GM18502 (cell line): ENCODE results near the gene GJB3.
"Not testable (repeated sequence)": the region's sequence is repeated elsewhere in the genome, so short reads cannot be mapped to it uniquely, and the experiment has no call there.

ENCODE experiments used
- ATAC-seq: cut with Tn5 transposase; IDR thresholded peaks from one replicate; pipeline ENCODE4 v1.9.1; 2021; ENCODE audit warnings: mild to moderate bottlenecking; ENCODE audit not compliant: unreplicated experiment, poor library complexity

The GJB3 gene

GRCh38 chr1:34759503-34760357 lies 21.3 kb upstream of the GJB3 start, which contains the start of gene GJB4:
GJB4 (plus strand) TSS chr1:34759740; CDS start chr1:34761255, 1,515 bp downstream.
- no peak for ATAC-seq

DNA sequence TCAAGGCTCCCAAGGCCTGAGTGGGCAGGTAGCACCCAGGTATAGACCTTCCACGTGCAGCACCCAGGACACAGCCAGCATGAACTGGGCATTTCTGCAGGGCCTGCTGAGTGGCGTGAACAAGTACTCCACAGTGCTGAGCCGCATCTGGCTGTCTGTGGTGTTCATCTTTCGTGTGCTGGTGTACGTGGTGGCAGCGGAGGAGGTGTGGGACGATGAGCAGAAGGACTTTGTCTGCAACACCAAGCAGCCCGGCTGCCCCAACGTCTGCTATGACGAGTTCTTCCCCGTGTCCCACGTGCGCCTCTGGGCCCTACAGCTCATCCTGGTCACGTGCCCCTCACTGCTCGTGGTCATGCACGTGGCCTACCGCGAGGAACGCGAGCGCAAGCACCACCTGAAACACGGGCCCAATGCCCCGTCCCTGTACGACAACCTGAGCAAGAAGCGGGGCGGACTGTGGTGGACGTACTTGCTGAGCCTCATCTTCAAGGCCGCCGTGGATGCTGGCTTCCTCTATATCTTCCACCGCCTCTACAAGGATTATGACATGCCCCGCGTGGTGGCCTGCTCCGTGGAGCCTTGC lies 19.7 kb upstream of the GJB3 start:
- no peak for ATAC-seq

GRCh38 chr1:34761776-34762307 lies 19.2 kb upstream of the GJB3 start:
- ATAC-seq: no peak

- ATAC-seq: no peak
Observed at GRCh38 chr1:34762474-34763141, 18.4 kb upstream of the GJB3 start.

GRCh38 chr1:34763142-34763781 lies 17.8 kb upstream of the GJB3 start:
- no peak for ATAC-seq

- ATAC-seq: no peak
Observed at GRCh38 chr1:34768856-34769255, 12.2 kb upstream of the GJB3 start.

DNA sequence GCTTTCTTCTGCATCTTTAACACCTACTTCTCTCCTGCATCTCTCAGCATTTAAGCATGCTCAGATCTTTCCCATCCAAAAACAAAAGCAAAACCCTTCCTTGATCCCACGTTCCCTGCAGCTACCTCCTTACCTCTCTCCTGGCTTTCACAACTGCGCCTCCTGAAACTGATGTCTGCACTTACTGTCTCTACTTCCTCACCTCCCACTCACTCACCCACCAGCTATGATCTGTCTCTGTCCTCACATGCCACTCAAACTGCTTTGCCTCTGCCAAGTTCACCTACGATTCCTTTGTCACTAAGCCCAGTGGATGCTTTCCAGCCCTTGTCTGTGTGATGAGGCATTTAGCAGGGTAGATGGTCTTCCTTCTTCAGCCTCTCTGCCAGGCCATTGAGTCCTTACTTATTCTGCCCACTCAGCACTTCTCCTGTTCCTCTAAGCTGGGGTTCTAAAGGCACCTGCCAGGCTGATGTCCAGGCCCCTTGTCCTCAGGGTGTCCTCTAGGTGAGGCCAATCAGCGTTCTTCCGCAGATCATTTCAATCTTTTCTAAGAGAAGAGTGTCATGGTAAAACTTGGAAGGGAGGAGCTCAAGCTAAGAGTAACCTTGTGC lies 10.0 kb upstream of the GJB3 start:
- ATAC-seq: no peak

GRCh38 chr1:34771573-34772371 lies 9.2 kb upstream of the GJB3 start:
- no peak for ATAC-seq

GRCh38 chr1:34773114-34773513 lies 7.9 kb upstream of the GJB3 start:
- not testable (repeated sequence) for ATAC-seq

GRCh38 chr1:34774957-34775356 lies 6.1 kb upstream of the GJB3 start:
- no peak for ATAC-seq

DNA sequence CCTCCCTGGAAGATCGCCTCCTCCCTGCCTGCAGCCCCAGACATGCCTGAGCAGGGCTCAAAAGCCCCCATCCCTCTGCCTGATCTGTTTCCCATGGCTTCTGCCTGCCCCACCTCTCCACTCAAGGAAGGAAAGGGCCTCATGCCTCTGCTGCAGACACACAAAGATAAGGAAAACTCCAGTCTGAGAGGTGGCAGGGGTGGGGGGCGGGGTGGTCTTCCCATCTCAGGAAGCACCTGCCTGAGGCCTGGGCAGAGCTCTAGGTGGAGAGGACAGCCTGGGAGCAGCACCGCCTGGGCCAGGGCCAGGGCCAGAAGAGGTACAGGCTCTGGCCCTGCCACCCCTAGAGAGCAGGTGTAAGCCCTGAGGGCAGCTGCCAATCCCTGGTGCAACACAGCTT lies 4.1 kb upstream of the GJB3 start:
- no peak for ATAC-seq

DNA sequence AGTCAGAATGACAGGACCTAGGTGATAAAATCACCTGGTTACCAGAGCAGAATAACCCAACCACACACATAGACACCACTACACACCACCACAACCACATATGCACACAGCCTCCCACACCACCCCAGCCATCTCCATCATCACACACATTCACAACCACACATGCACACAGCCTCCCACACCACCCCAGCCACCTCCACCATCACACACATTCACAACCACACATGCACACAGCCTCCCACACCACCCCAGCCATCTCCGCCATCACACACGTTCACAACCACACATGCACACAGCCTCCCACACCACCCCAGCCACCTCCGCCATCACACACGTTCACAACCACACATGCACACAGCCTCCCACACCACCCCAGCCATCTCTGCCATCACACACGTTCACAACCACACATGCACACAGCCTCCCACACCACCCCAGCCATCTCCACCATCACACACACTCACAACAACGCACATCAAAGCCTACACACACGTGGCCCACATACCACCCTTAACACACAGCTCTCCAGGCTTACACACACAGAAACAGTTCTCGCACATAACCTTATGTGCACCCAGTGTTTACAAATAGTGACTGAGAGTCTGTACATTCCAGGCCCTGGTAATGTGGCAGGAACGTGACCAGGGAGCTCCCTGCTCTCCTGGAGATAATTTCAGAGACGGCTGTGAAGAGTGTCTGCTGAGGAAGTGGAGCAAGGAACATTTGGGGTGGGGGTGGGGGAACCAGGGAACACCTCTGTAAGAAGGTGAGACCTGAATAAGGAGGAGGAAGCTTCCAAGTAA lies 3.3 kb upstream of the GJB3 start:
- ATAC-seq: no peak

GRCh38 chr1:34778381-34778780 lies 2.6 kb upstream of the GJB3 start:
- no peak for ATAC-seq

DNA sequence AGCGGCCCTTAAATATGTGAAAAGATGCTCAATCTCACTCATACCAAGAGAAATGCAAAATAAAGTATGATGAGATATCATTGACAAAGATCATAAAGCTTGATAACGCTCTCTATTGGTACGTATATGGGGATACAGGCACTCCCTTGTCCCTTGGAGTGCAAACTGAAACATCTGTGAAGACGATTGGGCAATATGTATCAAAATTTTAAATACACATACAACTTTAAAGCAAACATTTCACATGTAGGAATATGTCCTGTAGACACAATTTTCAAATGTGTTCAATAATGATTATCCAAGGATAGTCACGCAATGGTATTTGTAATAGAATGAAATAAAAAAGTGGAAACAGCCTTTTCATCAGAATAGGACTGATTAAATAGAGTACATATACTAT lies 2.0 kb upstream of the GJB3 start:
- ATAC-seq: no peak

GRCh38 chr1:34779526-34779925 lies 1.5 kb upstream of the GJB3 start:
- no peak for ATAC-seq

DNA sequence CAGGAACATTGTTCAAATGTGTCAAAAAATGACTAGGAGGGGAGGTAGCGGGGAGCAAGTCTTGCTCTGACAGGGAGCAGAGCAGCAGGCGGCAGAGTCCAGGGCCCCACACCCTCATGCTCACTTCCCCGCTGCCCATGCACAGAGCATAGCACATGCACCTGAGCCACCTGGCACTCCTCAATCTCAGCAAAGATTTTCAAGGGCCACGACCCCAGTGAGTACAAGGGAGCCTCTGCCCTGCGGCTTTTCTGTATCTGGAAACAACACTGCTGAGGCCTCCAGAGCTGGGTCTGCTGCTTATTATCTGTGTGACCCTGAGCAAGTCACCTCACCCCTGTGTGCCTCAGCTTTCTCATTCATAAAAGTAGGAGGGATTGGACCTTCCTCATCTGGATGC lies 1.1 kb upstream of the GJB3 start:
- no peak for ATAC-seq

DNA sequence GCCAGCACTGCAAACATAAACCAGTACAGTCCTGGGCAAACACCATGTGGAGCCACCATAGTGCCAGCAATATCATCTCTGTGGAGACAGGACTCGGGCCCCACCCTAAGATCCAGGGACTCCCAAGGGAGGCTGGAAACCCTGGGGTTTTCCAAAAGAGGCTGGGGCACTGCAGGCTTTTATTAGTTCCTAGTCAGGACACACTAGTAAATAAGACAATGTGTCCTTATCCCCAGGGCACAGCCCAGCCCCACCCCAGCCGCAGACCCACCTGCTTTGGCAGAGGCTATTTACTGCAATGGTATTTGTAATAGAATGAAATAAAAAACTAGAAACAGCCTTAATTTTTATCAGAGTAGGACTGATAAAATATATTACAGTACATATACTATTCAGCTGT lies 486 bp upstream of the GJB3 start:
- no peak for ATAC-seq

DNA sequence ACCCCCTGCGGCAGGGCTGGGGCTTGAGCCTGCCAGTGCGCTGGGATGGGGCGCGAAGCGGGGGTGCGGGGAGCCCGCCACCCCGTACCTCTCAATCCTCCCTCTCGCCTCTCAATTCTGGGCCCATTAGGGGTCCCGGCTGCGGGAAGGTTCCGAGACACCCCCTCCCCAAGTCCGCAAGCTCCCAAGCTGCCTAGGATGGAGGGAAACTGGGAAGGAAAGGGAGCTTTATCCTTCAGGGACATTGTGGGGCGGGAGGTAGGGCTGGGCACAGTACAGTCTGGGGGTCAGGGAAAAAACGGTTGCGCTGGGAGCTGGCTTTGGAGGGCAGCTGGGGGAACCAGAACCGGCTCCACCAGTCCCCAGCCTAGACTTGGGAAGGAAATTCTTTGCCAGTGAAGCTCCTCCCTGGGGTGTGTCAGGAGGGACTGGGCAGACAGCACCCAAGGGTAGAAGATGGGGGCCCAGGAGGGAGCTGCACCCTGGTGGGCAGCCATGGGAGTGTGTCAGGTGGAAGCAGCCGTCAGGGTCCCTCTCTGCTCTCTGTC lies 904 bp downstream of the GJB3 start:
- no peak for ATAC-seq
